AG04449 (cell line): ENCODE results near the gene ST6GALNAC5.

ENCODE experiments used
- CTCF ChIA-PET: fragments of 350-600 bp; formaldehyde crosslinking; extraction: SDS; loops from one replicate; lab custom pipeline; 2021; ENCODE audit warnings: antibody characterized with exemption; lab: Yijun Ruan, JAX
- POLR2A ChIA-PET: fragments of 400-600, 350-600 bp; formaldehyde crosslinking; extraction: SDS; loops from one replicate; lab custom pipeline; 2020; ENCODE audit warnings: antibody characterized with exemption, inconsistent platforms; lab: Yijun Ruan, JAX
- DNase-seq: peaks from one replicate; pipeline ENCODE4 v3.0.0-alpha.2; 2010; ENCODE audit warnings: low read depth, low spot score
- H3K4me3 ChIP-seq: 2 replicates; pipeline ENCODE4 v1.5.1; 2011; ENCODE audit warnings: low read depth, mild to moderate bottlenecking, control low read depth, low read length
- TF ChIP-seq, protein P1 (sequence below): IDR thresholded peaks from one replicate; pipeline ENCODE4 v1.5.1; 2011; ENCODE audit warnings: mild to moderate bottlenecking, moderate library complexity, low read length, control low read depth, inconsistent platforms; ENCODE audit not compliant: insufficient read depth; ENCODE audit errors: missing control alignments

Gene ST6GALNAC5

DNA sequence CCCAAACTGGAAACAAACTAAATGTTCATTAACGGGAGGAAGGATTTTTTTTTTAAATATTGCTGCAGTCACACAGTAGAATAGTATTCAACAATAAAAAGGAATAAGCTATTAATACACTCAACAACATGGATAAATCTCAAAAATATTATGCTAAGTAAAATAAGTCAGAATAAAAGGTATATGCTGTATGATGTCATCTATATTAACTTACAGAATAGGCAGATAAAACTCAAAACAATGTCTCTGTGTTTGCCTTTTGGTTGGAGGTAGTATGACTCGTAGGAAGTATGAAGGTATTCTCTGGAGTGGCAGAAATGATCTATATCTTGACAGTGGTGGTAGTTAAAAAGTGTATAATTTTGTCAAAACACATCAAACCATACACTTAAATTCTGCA is 6.1 kb upstream of the ST6GALNAC5 start:
- no peak for DNase-seq
- ChIA-PET CTCF (no interaction called here), POLR2A (no interaction called here)
- H3K4me3 ChIP-seq = no peak overlapping the region
- TF ChIP-seq, protein P1, sequence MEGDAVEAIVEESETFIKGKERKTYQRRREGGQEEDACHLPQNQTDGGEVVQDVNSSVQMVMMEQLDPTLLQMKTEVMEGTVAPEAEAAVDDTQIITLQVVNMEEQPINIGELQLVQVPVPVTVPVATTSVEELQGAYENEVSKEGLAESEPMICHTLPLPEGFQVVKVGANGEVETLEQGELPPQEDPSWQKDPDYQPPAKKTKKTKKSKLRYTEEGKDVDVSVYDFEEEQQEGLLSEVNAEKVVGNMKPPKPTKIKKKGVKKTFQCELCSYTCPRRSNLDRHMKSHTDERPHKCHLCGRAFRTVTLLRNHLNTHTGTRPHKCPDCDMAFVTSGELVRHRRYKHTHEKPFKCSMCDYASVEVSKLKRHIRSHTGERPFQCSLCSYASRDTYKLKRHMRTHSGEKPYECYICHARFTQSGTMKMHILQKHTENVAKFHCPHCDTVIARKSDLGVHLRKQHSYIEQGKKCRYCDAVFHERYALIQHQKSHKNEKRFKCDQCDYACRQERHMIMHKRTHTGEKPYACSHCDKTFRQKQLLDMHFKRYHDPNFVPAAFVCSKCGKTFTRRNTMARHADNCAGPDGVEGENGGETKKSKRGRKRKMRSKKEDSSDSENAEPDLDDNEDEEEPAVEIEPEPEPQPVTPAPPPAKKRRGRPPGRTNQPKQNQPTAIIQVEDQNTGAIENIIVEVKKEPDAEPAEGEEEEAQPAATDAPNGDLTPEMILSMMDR = no peak

DNA sequence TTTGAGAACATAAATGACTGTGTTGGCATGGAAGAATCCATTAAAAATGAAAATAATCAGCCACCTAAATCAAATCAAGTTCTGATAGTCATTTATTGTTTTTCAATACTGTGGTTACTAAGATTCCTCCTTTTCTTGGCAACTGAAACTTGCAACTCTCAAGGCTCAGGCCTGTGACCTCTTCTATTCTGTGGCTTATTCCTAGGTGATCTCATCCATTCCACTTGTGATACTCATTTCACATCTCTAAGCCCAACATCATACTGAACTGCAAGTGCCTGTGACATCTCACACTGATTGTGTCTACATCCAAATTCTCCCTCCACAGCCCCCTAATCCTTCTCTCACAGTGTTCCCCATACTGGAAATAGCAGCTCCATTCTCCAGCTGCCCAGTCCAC is 4.8 kb upstream of the ST6GALNAC5 start:
- POLR2A ChIA-PET = no interaction called here
- peak; percentile 41 for DNase-seq
- TF ChIP-seq, protein P1 = no peak
- H3K4me3 ChIP-seq = no peak overlapping the region
- CTCF ChIA-PET = no interaction called here

GRCh38 chr1:76864383-76864782 is 2.9 kb upstream of the ST6GALNAC5 start:
- CTCF ChIA-PET = no interaction called here
- no peak overlapping the region for H3K4me3 ChIP-seq
- no peak for DNase-seq
- POLR2A ChIA-PET = interaction anchor here (0.6 kb wide), 2 partner anchors 31 to 528 kb away, joined by 3 read pairs; no protein-coding TSS in a partner anchor
- TF ChIP-seq, protein P1 = no peak

GRCh38 chr1:76865696-76866286 is 1.5 kb upstream of the ST6GALNAC5 start:
- no peak overlapping the region for H3K4me3 ChIP-seq
- TF ChIP-seq, protein P1 = no peak
- ChIA-PET POLR2A (no interaction called here), CTCF (interaction anchor here (0.7 to 0.9 kb wide), 2 partner anchors 256 to 711 kb away, joined by 3 read pairs; no protein-coding TSS in a partner anchor)
- DNase-seq = no peak

DNA sequence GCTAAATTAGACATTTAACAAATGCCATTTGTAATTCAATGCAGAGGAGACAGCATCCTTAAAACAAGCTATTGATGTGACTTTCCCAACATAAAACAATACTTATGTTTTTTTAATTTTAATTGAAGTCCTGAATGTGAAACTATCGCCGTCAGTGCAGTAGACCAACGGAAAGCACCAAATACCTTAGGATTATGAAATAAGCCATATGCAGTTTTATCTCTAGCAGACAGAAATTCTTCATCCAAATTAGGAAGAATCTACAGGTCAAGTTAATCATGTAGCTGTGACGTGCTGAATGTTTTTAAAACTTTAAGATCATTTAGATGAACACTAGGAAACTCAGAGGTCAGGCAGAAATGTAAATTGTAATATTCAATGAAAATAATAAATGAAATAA is 714 bp upstream of the ST6GALNAC5 start:
- ChIA-PET POLR2A (no interaction called here), CTCF (interaction anchor here (0.7 kb wide), 1 partner anchor 256 kb away, joined by 3 read pairs; no protein-coding TSS in a partner anchor)

More for the DNA sequence above, 714 bp upstream of the ST6GALNAC5 start:
- H3K4me3 ChIP-seq = no peak overlapping the region
- no peak for DNase-seq
- TF ChIP-seq, protein P1 = no peak
